H9 (cell line): ENCODE results near the gene MIEF2. TPM values are rescaled to one million over a fixed set of nuclear protein-coding genes. Genes with fewer than 3 reads are reported as not detected.

Experiments
- DNase-seq: peaks from one replicate; pipeline ENCODE4 v3.0.0-alpha.2; 2017
- H2AFZ ChIP-seq: one replicate; pipeline ENCODE4 v1.6.1; 2013; ENCODE audit warnings: mild to moderate bottlenecking, low read length, control low read depth, moderate library complexity
- H2AK5ac ChIP-seq: 2 replicates; pipeline ENCODE4 v1.6.1; 2013; ENCODE audit warnings: low read length, control low read depth, mixed read lengths; ENCODE audit not compliant: insufficient read length
- H2BK120ac ChIP-seq: one replicate; pipeline ENCODE4 v1.6.1; 2013; ENCODE audit warnings: low read depth, mild to moderate bottlenecking, low read length, control low read depth, inconsistent platforms; ENCODE audit not compliant: poor library complexity, severe bottlenecking
- H2BK12ac ChIP-seq: 2 replicates; pipeline ENCODE4 v1.6.1; 2013; ENCODE audit warnings: low read length, control low read depth, mixed read lengths, low read depth; ENCODE audit not compliant: insufficient read length
- H2BK15ac ChIP-seq: 2 replicates; pipeline ENCODE4 v1.6.1; 2013; ENCODE audit warnings: low read depth, low read length, control low read depth
- H2BK20ac ChIP-seq: one replicate; pipeline ENCODE4 v1.6.1; 2013; ENCODE audit warnings: low read depth, mild to moderate bottlenecking, low read length, control low read depth, inconsistent platforms; ENCODE audit not compliant: poor library complexity, severe bottlenecking
- H2BK5ac ChIP-seq: 2 replicates; pipeline ENCODE4 v1.6.1; 2013; ENCODE audit warnings: low read length, control low read depth, mixed read lengths; ENCODE audit not compliant: insufficient read length
- H3K14ac ChIP-seq: 2 replicates; pipeline ENCODE4 v1.6.1; 2013; ENCODE audit warnings: low read length, control low read depth; ENCODE audit not compliant: insufficient read depth
- H3K18ac ChIP-seq: 2 replicates; pipeline ENCODE4 v1.6.1; 2013; ENCODE audit warnings: low read depth, mild to moderate bottlenecking, mixed read lengths, low read length, control low read depth; ENCODE audit not compliant: insufficient read length
- H3K23ac ChIP-seq: 2 replicates; pipeline ENCODE4 v1.6.1; 2013; ENCODE audit warnings: low read length, control low read depth, mixed read lengths, low read depth; ENCODE audit not compliant: insufficient read length
- H3K23me2 ChIP-seq: 2 replicates; pipeline ENCODE4 v1.6.1; 2013; ENCODE audit warnings: low read depth, mild to moderate bottlenecking, mixed read lengths, low read length, control low read depth; ENCODE audit not compliant: insufficient read length, poor library complexity, severe bottlenecking
- H3K27ac ChIP-seq: 2 replicates; pipeline ENCODE4 v1.5.1; 2013; ENCODE audit warnings: low read length, control low read depth, mixed read lengths, low read depth; ENCODE audit not compliant: insufficient read length
- H3K27me3 ChIP-seq: 2 replicates; pipeline ENCODE4 v1.6.1; 2013; ENCODE audit warnings: low read length, control low read depth, inconsistent platforms; ENCODE audit not compliant: insufficient read depth
- H3K4ac ChIP-seq: 2 replicates; pipeline ENCODE4 v1.6.1; 2013; ENCODE audit warnings: low read depth, mild to moderate bottlenecking, control low read depth, inconsistent platforms, low read length, moderate library complexity
- H3K4me1 ChIP-seq: 2 replicates; pipeline ENCODE4 v1.6.1; 2013; ENCODE audit warnings: low read length, control low read depth, inconsistent platforms; ENCODE audit not compliant: insufficient read depth
- H3K4me2 ChIP-seq: 2 replicates; pipeline ENCODE4 v1.6.1; 2013; ENCODE audit warnings: low read length, control low read depth, mixed read lengths; ENCODE audit not compliant: insufficient read length, insufficient read depth
- H3K56ac ChIP-seq: 2 replicates; pipeline ENCODE4 v1.6.1; 2013; ENCODE audit warnings: low read depth, mild to moderate bottlenecking, mixed read lengths, low read length, control low read depth; ENCODE audit not compliant: insufficient read length
- H3K79me1 ChIP-seq: 2 replicates; pipeline ENCODE4 v1.6.1; 2013; ENCODE audit warnings: low read depth, mild to moderate bottlenecking, moderate library complexity, low read length, control low read depth, inconsistent platforms; ENCODE audit not compliant: insufficient read depth, poor library complexity, severe bottlenecking
- H3K79me2 ChIP-seq: 2 replicates; pipeline ENCODE4 v1.6.1; 2013; ENCODE audit warnings: low read length, control low read depth, inconsistent platforms; ENCODE audit not compliant: insufficient read depth
- H3K9ac ChIP-seq: 2 replicates; pipeline ENCODE4 v1.6.1; 2013; ENCODE audit warnings: low read length, control low read depth, mixed read lengths; ENCODE audit not compliant: insufficient read length; ENCODE audit errors: extremely low read depth
- H3K9me3 ChIP-seq: one replicate; pipeline ENCODE4 v1.6.1; 2013; ENCODE audit warnings: low read depth, low read length, inconsistent platforms; ENCODE audit not compliant: control insufficient read depth
- H3T11ph ChIP-seq: one replicate; pipeline ENCODE4 v1.6.1; 2013; ENCODE audit warnings: mild to moderate bottlenecking, low read length, control low read depth, inconsistent platforms
- H4K20me1 ChIP-seq: one replicate; pipeline ENCODE4 v1.6.1; 2013; ENCODE audit not compliant: control insufficient read depth, insufficient read length, insufficient read depth
- H4K5ac ChIP-seq: 2 replicates; pipeline ENCODE4 v1.6.1; 2013; ENCODE audit warnings: low read depth, mild to moderate bottlenecking, mixed read lengths, low read length, control low read depth; ENCODE audit not compliant: insufficient read length
- H4K8ac ChIP-seq: replicated peaks from 2 replicates; pipeline ENCODE4 v1.6.1; 2013; ENCODE audit warnings: low read length, control low read depth, mixed read lengths, low read depth; ENCODE audit not compliant: insufficient read length
- H4K91ac ChIP-seq: 2 replicates; pipeline ENCODE4 v1.6.1; 2013; ENCODE audit warnings: low read depth, mild to moderate bottlenecking, moderate library complexity, mixed read lengths, low read length, control low read depth; ENCODE audit not compliant: insufficient read length
- H3K27ac Mint-ChIP-seq, 3 experiments: 2 replicates in 2 of 3; 3 replicates in 1 of 3; pipeline ENCODE4 v1.8.0; 2020 to 2021; ENCODE audit warnings: mixed read lengths in 3 of 3, mild to moderate bottlenecking in 1 of 3, moderate library complexity in 1 of 3
- H3K27me3 Mint-ChIP-seq: 2 replicates; pipeline ENCODE4 v1.8.0; 2021; ENCODE audit warnings: low read depth, mild to moderate bottlenecking, moderate library complexity, mixed read lengths
- H3K36me3 Mint-ChIP-seq, 3 experiments: 2 replicates in 2 of 3; 3 replicates in 1 of 3; pipeline ENCODE4 v1.8.0; 2020 to 2021; ENCODE audit warnings: low read depth in 3 of 3, mixed read lengths in 3 of 3; ENCODE audit not compliant: insufficient read depth in 1 of 3
- H3K4me1 Mint-ChIP-seq, 2 experiments: 2 replicates each; pipeline ENCODE4 v1.8.0; 2020; ENCODE audit warnings: mixed read lengths in 2 of 2
- H3K4me3 Mint-ChIP-seq, 2 experiments: 2 replicates in 1 of 2; 3 replicates in 1 of 2; pipeline ENCODE4 v1.8.0; 2020 to 2021; ENCODE audit warnings: mild to moderate bottlenecking in 2 of 2, mixed read lengths in 2 of 2, moderate library complexity in 1 of 2
- H3K9me3 Mint-ChIP-seq, 2 experiments: 2 replicates in 1 of 2; 3 replicates in 1 of 2; pipeline ENCODE4 v1.8.0; 2020; ENCODE audit warnings: mild to moderate bottlenecking in 2 of 2, mixed read lengths in 2 of 2, moderate library complexity in 1 of 2
- WGBS: extraction: QIAGEN DNeasy Blood & Tissue Kit; methylation state at CpG from one replicate; pipeline ENCODE4 v1.1.7; 2013; ENCODE audit warnings: missing lambda C conversion rate, low lambda C conversion rate, mixed read lengths; ENCODE audit not compliant: insufficient read length; ENCODE audit errors: extremely low coverage; 5-methylcytosine and 5-hydroxymethylcytosine counted together
- total RNA-seq: library from RNA; stranded (reverse); gene quantifications from 2 replicates; pipeline ENCODE4 v1.2.1, GENCODE V29; 2021
- TF ChIP-seq, protein P1 (sequence below): fragments of 200-600 bp; sonication (generic); conservative IDR thresholded peaks from 3 replicates; pipeline ENCODE4 v1.8.0; 2021; ENCODE audit warnings: antibody characterized with exemption, mild to moderate bottlenecking

The MIEF2 gene
- total RNA-seq, 1 experiment from 2014 or later = 10.3 TPM

DNA sequence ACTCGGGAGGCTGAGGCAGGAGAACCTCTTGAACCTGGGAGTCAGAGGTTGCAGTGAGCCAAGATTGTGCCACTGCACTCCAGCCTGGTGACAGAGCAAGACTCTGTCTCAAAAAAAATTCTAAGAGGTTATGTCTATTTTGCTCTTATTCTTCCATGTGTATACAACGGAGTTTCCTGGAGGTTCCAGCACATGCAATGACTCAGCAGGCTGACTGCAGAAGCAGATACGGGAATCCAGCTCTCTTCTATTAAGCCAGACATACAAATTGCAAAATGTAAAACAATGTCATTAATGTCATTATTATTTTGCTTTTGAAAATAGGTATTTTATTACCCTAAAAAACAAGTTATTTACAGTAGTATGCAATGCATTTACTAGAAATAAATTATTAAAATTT lies 18.4 kb downstream of the MIEF2 start:
- H4K20me1 ChIP-seq = no peaks in the 10 kb centered on the region
- H3K27me3 ChIP-seq = no peaks in the 10 kb centered on the region
- no peak overlapping the region for H3K56ac ChIP-seq
- H2AK5ac ChIP-seq = no peak overlapping the region
- Mint-ChIP-seq H3K36me3 (peaks cover 39 to 85% (median 77%) of the 10 kb centered on the region in 3 experiments; a peak in 6 of 7 replicates), H3K4me1 (no peaks in the 10 kb centered on the region), H3K9me3 (no peaks in the 10 kb centered on the region), H3K4me3 (no peak overlapping the region), H3K27me3 (no peaks in the 10 kb centered on the region), H3K27ac (no peak overlapping the region)
- H2BK120ac ChIP-seq = no peak overlapping the region
- H3K4ac ChIP-seq = no peak overlapping the region
- no peaks in the 10 kb centered on the region for H3K23me2 ChIP-seq
- H2BK5ac ChIP-seq = no peak overlapping the region
- no peaks in the 10 kb centered on the region for H3K79me2 ChIP-seq
- H3K9me3 ChIP-seq = no peaks in the 10 kb centered on the region
- no CpG with 5 or more reads among the region's 3 CpGs for WGBS
- H3K4me1 ChIP-seq = no peaks in the 10 kb centered on the region
- no peak overlapping the region for H2BK15ac ChIP-seq
- no peaks in the 10 kb centered on the region for H3K79me1 ChIP-seq
- H3K27ac ChIP-seq = no peak overlapping the region
- H3K18ac ChIP-seq = no peak overlapping the region
- TF ChIP-seq, protein P1, sequence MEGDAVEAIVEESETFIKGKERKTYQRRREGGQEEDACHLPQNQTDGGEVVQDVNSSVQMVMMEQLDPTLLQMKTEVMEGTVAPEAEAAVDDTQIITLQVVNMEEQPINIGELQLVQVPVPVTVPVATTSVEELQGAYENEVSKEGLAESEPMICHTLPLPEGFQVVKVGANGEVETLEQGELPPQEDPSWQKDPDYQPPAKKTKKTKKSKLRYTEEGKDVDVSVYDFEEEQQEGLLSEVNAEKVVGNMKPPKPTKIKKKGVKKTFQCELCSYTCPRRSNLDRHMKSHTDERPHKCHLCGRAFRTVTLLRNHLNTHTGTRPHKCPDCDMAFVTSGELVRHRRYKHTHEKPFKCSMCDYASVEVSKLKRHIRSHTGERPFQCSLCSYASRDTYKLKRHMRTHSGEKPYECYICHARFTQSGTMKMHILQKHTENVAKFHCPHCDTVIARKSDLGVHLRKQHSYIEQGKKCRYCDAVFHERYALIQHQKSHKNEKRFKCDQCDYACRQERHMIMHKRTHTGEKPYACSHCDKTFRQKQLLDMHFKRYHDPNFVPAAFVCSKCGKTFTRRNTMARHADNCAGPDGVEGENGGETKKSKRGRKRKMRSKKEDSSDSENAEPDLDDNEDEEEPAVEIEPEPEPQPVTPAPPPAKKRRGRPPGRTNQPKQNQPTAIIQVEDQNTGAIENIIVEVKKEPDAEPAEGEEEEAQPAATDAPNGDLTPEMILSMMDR = no peak
- H4K91ac ChIP-seq = no peak overlapping the region
- no peak overlapping the region for H4K5ac ChIP-seq
- no peak overlapping the region for H3K4me2 ChIP-seq
- H2BK12ac ChIP-seq = no peak overlapping the region
- no peak overlapping the region for H3T11ph ChIP-seq
- no peak overlapping the region for H3K14ac ChIP-seq
- no peak for DNase-seq
- no peak overlapping the region for H2BK20ac ChIP-seq
- no peak overlapping the region for H2AFZ ChIP-seq
- H3K23ac ChIP-seq = no peak overlapping the region
- no peak overlapping the region for H4K8ac ChIP-seq
- no peak overlapping the region for H3K9ac ChIP-seq
